ENCODE results near the gene CRIP1.

DNA sequence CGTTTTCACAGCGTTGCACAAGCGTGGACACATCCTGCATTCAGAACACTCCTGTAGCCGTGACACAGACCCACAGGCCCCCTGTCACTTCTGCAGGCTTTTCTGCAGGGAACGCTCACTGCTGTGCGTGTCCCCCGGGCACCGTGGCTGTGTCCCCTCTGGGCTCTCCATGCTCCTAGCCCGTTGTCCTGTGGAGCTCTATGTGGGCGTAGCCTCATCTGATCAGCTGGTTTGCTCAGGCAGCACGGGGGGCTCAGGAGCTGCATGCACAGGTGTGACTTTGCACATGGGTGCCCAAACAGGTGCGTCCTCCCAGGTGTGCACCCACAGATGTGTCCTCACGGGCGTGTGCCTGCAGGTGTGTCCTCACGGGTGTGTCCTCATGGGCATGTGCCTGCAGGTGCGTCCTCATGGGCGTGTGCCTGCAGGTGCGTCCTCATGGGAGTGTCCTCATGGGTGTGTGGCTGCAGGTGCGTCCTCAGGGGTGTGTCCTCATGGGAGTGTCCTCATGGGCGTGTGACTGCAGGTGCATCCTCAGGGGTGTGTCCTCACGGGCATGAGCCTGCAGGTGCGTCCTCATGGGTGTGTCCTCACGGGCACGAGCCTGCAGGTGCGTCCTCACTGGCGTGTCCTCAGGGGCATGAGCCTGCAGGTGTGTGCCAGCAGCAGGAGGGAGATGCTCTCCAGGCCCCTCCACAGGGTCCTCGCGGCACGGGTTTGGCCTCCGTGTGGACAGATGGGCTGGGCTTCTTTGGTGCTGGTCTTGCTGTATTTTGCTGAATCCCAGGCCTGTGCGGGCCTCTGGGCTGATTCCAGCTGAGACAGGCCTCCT lies 49.6 kb upstream of the CRIP1 start:
- TF ChIP-seq, protein P1, sequence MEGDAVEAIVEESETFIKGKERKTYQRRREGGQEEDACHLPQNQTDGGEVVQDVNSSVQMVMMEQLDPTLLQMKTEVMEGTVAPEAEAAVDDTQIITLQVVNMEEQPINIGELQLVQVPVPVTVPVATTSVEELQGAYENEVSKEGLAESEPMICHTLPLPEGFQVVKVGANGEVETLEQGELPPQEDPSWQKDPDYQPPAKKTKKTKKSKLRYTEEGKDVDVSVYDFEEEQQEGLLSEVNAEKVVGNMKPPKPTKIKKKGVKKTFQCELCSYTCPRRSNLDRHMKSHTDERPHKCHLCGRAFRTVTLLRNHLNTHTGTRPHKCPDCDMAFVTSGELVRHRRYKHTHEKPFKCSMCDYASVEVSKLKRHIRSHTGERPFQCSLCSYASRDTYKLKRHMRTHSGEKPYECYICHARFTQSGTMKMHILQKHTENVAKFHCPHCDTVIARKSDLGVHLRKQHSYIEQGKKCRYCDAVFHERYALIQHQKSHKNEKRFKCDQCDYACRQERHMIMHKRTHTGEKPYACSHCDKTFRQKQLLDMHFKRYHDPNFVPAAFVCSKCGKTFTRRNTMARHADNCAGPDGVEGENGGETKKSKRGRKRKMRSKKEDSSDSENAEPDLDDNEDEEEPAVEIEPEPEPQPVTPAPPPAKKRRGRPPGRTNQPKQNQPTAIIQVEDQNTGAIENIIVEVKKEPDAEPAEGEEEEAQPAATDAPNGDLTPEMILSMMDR (conservative IDR thresholded peaks at IDR 0.05; ENCODE audit: low read depth in 2 of 2): no peak
- TF ChIP-seq POLR2AphosphoS5 (IDR thresholded peaks at IDR 0.05; ENCODE audit: low read depth) (no peak), REST (IDR thresholded peaks at IDR 0.05; ENCODE audit: unreplicated experiment) (no peak)

Data from GM23338 (cell line).